Measurements from ENCODE around the gene INPP4B. TPM values are rescaled to one million over a fixed set of nuclear protein-coding genes. Genes with fewer than 3 reads are reported as not detected.

INPP4B gene
- total RNA-seq, 1 experiment from 2014 or later = 114 TPM

- TF ChIP-seq CTCF (IDR thresholded peaks at IDR 0.05; ENCODE audit: unreplicated experiment) = no peak
- CTCF ChIA-PET = no interaction called here
- Mint-ChIP-seq H3K27me3 (ENCODE audit: unreplicated experiment) (no peaks in the 10 kb centered on the region), H3K27ac (ENCODE audit: unreplicated experiment) (no peak overlapping the region), H3K36me3 (ENCODE audit: insufficient read depth, unreplicated experiment) (peaks cover 8% of the 10 kb centered on the region), H3K4me1 (ENCODE audit: low read depth, unreplicated experiment) (peaks cover 19% of the 10 kb centered on the region), H3K4me3 (ENCODE audit: low read depth, unreplicated experiment) (no peak overlapping the region), H3K9me3 (ENCODE audit: low read depth, unreplicated experiment) (no peaks in the 10 kb centered on the region)
- intact Hi-C loops (cut with micrococcal nuclease; ENCODE audit: unreplicated experiment) = loop anchor here (10.0 kb wide), 1 partner anchor 436 kb away; no protein-coding TSS in a partner anchor
- BruUV-seq (replicated peaks) = no TSS peak
- no peak for DNase-seq
Observed at GRCh38 chr4:142128529-142128928, 717.6 kb downstream of the INPP4B start.

DNA sequence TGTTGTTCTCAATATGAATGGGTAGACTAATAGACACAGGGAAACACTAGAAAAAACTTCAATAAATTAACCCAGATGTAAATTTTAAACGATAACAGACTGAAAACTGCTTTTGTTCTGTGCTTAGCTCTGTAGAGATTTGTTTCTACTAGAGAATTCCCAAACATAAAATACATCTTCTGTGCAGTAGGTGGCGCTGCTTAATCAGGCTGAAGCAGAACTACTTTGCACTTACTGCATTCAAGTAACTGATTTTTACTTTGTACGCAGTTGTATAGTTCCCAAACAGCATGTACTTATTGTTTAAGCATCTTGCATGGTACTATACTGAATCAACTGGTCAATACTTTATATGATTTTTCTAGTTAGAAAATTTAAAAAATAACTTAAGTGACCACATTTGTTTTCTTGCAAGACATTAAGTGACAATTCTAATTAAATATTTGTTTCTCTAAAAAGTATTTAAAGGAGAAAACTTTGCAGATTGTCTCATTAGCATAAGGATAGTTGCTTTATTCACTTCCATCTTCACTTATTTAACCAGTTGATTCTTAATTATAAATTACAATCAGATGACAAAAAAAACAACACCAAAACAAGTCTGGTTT lies 719.1 kb downstream of the INPP4B start:
- H3K36me3 Mint-ChIP-seq (ENCODE audit: insufficient read depth, unreplicated experiment) = peaks cover 8% of the 10 kb centered on the region
- no TSS peak for BruUV-seq (replicated peaks)
- no peaks in the 10 kb centered on the region for H3K27me3 Mint-ChIP-seq (ENCODE audit: unreplicated experiment)
- peaks cover 19% of the 10 kb centered on the region for H3K4me1 Mint-ChIP-seq (ENCODE audit: low read depth, unreplicated experiment)
- peak; percentile 56 for DNase-seq
- no peak overlapping the region for H3K4me3 Mint-ChIP-seq (ENCODE audit: low read depth, unreplicated experiment)
- intact Hi-C loops (cut with micrococcal nuclease; ENCODE audit: unreplicated experiment) = loop anchor here (2.0 to 10.0 kb wide), 2 partner anchors 438 to 720 kb away; partner anchors contain the start of gene INPP4B
- H3K27ac Mint-ChIP-seq (ENCODE audit: unreplicated experiment) = no peak overlapping the region
- H3K9me3 Mint-ChIP-seq (ENCODE audit: low read depth, unreplicated experiment) = no peaks in the 10 kb centered on the region
- CTCF ChIA-PET = interaction anchor here (0.7 to 0.9 kb wide), 2 partner anchors 31 to 719 kb away, joined by 3 to 4 read pairs; partner anchors contain the start of gene INPP4B
- TF ChIP-seq CTCF (IDR thresholded peaks at IDR 0.05; ENCODE audit: unreplicated experiment) = peak; percentile 66

- intact Hi-C loops (cut with micrococcal nuclease; ENCODE audit: unreplicated experiment) = loop anchor here (10.0 kb wide), 1 partner anchor 440 kb away; no protein-coding TSS in a partner anchor
- Mint-ChIP-seq H3K9me3 (ENCODE audit: low read depth, unreplicated experiment) (no peaks in the 10 kb centered on the region), H3K27ac (ENCODE audit: unreplicated experiment) (peak overlapping the region; percentile 51), H3K27me3 (ENCODE audit: unreplicated experiment) (no peaks in the 10 kb centered on the region), H3K4me3 (ENCODE audit: low read depth, unreplicated experiment) (no peak overlapping the region), H3K36me3 (ENCODE audit: insufficient read depth, unreplicated experiment) (peaks cover 6% of the 10 kb centered on the region), H3K4me1 (ENCODE audit: low read depth, unreplicated experiment) (peaks cover 5% of the 10 kb centered on the region)
- BruUV-seq (replicated peaks) = no TSS peak
- DNase-seq = no peak
- no peak for TF ChIP-seq CTCF (IDR thresholded peaks at IDR 0.05; ENCODE audit: unreplicated experiment)
- CTCF ChIA-PET = no interaction called here
Observed at GRCh38 chr4:142124874-142125273, 721.2 kb downstream of the INPP4B start.

DNA sequence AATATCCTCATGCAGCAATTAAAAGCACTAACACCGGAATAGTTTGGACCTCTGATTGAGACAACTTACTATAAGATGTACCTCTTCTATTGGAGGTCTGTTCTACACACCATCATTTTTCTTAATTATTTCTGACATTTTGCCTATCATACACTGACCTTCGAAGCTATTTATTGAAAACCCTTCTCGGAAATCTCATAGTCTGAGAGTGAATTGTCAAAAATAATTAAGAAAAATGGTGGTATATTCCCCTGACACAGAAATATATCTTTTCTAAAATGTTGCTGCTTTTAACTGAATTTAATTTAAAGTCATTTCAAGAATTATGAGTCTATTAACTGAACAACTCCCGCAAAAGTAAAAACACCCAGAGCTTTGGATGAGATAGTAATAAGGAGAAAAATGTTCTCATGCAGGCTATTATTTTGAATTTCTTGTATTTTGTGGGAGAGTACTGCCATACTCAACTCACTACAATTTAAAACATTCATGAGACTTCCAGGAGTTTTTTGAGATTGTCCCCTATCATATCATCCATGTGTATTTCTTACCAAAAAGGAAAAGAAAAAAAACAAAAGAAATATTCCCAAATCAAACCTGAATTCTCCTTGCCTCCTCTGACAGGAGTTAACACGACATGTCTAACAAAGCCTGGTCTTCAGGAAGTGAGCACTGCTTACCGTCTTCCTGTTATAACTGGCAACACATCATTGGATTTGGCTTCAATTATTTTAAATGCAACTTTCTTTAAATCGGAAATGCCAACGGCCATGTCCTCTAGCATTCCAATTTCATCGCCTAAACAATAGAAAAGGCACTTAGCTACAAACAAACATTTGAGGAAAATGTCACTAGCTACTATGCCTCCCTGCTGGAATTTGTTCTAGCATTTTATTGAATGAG lies 724.4 kb downstream of the INPP4B start:
- intact Hi-C loops (cut with micrococcal nuclease; ENCODE audit: unreplicated experiment) = loop anchor here (10.0 kb wide), 1 partner anchor 443 kb away; no protein-coding TSS in a partner anchor
- peaks cover 5% of the 10 kb centered on the region for H3K36me3 Mint-ChIP-seq (ENCODE audit: insufficient read depth, unreplicated experiment)

More for the DNA sequence above, 724.4 kb downstream of the INPP4B start:
- DNase-seq = no peak
- CTCF ChIA-PET = no interaction called here
- H3K4me1 Mint-ChIP-seq (ENCODE audit: low read depth, unreplicated experiment) = no peaks in the 10 kb centered on the region
- no peaks in the 10 kb centered on the region for H3K27me3 Mint-ChIP-seq (ENCODE audit: unreplicated experiment)
- no TSS peak for BruUV-seq (replicated peaks)
- no peak overlapping the region for H3K27ac Mint-ChIP-seq (ENCODE audit: unreplicated experiment)
- peaks cover under 1% of the 10 kb centered on the region for H3K9me3 Mint-ChIP-seq (ENCODE audit: low read depth, unreplicated experiment)
- H3K4me3 Mint-ChIP-seq (ENCODE audit: low read depth, unreplicated experiment) = no peak overlapping the region
- no peak for TF ChIP-seq CTCF (IDR thresholded peaks at IDR 0.05; ENCODE audit: unreplicated experiment)
